GM12873 (cell line): ENCODE measurements around the gene DMKN.

Experiments
- CTCF ChIP-seq: IDR thresholded peaks from 2 replicates; pipeline ENCODE4 v1.5.1; 2012; ENCODE audit warnings: low read depth, mild to moderate bottlenecking, moderate library complexity, low read length, control low read depth; ENCODE audit not compliant: insufficient read depth; ENCODE audit errors: missing control alignments

The DMKN gene

GRCh38 chr19:35559281-35559659 lies 45.8 kb upstream of the DMKN start:
- no peak for TF ChIP-seq CTCF

- no peak for TF ChIP-seq CTCF
Observed at GRCh38 chr19:35558400-35559280, 45.2 kb upstream of the DMKN start.

GRCh38 chr19:35557539-35558399 lies 44.3 kb upstream of the DMKN start:
- no peak for TF ChIP-seq CTCF

GRCh38 chr19:35556846-35557538 lies 43.5 kb upstream of the DMKN start:
- no peak for TF ChIP-seq CTCF

- no peak for TF ChIP-seq CTCF
Observed at GRCh38 chr19:35556025-35556590, 42.7 kb upstream of the DMKN start.

GRCh38 chr19:35555301-35556005 lies 42.0 kb upstream of the DMKN start:
- TF ChIP-seq CTCF: peak; percentile 47
